DMS79 (cell line): ENCODE measurements around the gene VWC2L.

Experiments used
- DNase-seq: peaks from one replicate; lab custom pipeline; 2025; lab: John Stamatoyannopoulos, UW

Gene VWC2L

DNA sequence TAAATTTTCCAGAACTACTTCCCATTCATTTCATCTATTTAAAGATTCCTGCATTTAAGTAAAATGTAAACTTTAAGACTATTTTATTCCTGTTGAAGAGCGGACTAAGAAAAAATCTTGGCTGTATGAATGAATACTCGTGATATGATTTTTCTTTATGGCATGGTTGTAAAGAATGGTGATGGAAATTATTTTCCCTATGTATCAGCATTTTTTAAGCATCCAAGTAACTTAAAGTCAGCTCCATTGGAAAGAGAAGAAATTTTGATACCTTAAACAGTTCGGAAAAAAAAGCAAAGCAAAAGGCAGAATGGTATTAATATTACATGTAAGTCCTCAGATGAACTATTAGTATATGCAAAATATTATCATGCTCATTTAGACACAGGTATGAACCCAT, 58.9 kb downstream of the VWC2L start:
- DNase-seq, result no peak

DNA sequence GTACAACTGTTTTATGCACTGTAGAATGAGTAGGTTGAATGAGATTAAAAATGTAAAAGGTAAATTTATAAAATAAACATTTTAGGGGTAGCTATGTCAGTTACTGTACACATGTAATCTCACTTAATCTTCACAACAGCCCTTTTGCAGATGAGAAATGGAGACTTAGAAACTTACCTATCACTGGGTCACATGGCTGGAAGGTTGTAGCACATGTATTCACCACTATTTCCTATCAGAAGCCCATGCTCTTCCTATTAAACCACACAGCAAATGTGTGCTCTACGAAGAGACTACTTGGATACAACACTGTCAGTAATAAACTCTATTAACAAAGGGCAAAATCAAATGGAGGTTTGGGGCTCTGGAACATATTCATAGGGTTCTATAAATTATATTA, 60.5 kb downstream of the VWC2L start:
- DNase-seq, result no peak

DNA sequence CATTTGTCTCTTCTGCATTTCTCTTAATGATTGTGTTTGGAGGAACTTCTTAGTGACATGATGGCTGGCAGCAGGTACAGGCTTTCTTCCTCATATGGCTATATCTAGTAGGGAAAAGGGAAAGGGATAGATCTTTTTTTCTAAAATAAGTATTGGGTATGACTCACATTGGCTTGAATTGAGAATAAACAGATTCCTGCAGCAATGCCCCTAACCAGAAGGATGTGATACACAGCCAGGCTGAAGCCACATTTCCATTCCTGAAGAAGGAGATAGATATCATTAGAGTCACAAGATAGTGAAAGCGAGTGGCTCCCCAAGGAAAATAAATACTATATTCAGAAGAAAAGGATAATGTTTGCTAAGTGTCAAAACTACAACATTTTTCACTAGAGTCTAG, 61.1 kb downstream of the VWC2L start:
- DNase-seq, result no peak

DNA sequence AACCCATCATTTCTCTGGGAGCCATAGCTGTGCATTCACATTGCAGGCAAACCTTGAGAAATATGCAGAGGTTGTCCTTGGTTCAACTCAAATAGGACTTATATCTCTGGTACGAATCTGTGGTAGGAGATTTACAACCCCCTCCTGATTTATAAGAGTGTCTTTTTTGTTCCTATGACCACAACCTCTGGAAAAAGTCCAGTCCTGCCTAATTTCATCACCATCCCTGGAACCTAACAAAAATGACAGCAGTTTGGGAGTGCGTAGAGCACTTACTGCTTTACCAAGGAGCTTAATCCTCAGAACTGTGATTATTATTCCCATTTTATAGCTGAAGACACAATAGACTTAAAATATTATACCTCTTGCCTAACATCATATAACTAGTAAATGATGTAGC, 66.5 kb downstream of the VWC2L start:
- no peak for DNase-seq

- no peak for DNase-seq
These were observed 70.3 kb downstream of the VWC2L start for GRCh38 chr2:214481204-214481603.

DNA sequence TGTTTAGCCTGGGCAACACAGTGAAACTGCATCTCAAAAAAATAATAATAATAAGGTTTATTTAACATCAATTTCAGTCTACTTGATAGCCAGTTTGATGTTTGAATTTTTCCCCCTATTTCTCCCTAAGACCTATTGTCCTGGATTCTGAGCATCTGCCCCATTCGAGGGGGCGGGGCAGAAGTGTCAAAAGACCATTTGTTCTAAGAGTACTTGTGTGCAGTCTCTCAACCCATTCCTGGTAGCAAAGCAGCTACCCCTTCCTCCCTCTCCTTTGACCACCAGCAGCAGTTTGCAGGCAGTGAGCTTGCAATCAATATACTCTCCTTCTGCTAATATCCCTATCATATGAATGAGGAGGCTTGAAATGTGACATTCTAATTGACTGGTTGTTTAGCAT, 71.9 kb downstream of the VWC2L start:
- DNase-seq, result no peak

DNA sequence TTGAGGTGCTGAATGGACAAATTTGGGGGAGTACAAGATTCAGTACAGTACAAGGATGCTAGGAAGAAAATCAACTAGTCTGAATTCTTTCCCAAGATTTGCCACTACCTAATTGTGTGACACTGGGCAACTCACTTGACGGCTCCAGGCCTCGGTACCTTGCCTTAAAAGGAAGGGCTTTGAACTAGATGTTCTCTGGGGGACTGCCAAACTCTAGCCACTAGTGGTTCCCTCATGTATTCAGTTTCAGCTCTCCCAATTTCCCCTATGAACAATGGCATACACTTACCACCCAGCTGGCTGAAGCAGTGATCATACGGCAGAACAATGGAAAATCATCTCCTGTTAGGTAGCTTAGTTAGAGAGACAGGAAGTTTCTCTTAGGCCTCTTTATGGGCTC, 73.4 kb downstream of the VWC2L start:
- no peak for DNase-seq

- DNase-seq, result no peak
These were observed 73.8 kb downstream of the VWC2L start for GRCh38 chr2:214484701-214485100.

GRCh38 chr2:214489181-214489580, 78.3 kb downstream of the VWC2L start:
- DNase-seq, result no peak

DNA sequence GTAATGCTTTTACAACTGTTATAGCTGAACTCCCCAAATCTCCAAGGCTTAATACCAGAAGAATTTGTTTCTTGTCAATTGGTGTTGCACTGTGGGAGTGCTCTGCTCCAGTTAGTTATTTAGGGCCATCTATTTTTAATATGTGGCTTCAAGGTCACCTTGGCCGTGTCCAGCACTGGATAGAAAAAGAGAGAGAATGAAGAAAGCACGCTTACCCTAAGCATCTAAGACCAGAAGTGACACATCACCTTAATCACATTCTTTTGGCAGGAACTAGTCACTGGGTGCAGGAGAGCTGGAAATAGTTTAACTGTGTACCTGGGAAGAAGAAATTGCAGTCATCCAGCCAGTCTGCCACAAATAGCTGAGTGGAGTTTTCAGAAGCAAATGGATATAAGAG, 78.8 kb downstream of the VWC2L start:
- no peak for DNase-seq

DNA sequence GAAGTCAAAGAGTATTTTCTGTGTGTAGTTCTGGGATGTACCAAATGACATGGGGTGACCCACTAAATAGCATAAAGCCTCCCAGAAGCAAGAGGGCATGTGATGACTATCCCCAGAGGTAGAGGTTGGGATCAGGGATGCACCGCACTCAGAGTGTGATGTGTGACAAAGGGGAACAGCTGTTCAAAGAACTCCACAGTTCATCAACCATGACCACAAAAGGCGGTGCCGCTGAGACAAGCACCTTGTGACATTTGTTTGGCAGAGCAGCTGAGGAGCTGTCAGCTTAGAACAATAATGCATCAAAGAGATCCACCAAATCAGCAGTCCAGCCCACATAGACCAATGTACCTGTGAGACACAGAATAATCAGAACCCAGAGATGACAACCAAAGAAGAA, 81.3 kb downstream of the VWC2L start:
- peak; percentile 2 for DNase-seq

DNA sequence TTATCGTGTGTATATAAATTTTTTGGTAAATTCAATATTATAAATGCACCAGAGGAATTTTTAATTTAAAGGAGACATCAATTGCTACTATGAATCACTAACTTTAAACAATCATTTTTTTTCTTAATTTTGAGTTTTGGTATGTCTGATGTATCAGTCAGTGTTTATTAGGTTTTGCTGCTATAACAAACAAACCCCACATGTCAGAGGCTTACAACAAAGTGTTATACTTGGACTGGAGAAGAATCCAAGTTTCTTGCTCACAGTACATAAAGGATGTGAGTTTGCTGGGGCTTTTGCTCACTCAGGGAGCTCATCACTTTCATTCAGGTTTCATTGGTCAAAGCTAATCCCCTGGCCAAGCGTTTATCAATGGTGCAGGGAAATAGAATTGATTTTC, 81.8 kb downstream of the VWC2L start:
- DNase-seq, result no peak

DNA sequence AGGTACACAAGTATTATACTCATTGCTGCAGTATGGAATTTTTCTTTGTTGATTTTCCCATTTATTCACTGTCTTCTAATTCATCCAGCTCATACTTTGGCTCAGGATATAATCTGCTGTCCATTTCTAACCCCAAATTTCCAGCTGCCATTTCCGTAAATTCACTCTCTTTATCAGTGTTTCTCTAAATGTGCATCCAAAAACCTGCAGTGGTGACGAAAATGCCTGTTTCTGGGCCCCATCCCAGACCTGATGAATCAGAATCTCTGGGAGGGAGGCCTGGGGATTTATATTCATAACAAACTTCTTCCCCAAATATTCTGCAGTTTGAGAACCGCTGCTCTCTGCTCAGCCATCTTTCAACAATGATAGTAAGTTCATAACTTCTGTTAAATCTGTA, 86.6 kb downstream of the VWC2L start:
- DNase-seq, result no peak

DNA sequence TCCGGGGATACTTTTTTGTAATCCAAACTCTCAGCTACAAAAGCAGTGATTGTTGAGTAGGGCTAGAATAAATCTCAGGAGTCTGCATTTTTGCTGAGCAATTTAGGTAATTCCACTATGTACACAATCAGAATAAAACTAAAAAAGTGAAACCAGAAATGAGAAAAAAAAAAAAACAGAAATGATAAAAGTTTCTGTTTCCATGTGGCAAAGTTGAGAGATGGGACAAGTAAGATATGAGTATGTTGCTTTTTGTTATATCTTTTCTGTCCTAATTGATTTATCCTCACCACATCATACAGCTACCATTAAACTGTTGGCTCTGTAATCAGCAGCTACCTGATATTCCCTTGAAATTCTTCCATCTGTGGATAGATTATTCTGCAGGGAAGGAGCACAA, 92.7 kb downstream of the VWC2L start:
- no peak for DNase-seq

GRCh38 chr2:214504599-214505376, 93.9 kb downstream of the VWC2L start:
- DNase-seq, result no peak

DNA sequence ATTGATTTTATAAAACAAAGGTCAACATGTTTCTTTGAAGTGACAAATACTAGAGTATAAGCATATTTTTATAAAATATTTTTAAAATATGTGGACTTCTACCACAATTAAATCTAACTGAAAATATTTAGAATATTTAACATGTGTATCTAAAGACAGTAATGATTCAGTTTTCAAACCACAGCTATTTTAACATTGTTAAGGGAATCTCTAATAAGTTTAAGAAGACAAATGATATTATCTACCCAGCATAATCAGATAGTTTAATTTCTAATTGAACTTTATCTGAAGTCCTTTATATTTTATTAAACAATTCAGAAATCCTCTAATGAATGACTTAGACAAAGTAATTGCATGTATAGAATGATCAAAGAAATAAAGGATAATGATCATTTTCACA, 96.2 kb downstream of the VWC2L start:
- DNase-seq, result no peak

DNA sequence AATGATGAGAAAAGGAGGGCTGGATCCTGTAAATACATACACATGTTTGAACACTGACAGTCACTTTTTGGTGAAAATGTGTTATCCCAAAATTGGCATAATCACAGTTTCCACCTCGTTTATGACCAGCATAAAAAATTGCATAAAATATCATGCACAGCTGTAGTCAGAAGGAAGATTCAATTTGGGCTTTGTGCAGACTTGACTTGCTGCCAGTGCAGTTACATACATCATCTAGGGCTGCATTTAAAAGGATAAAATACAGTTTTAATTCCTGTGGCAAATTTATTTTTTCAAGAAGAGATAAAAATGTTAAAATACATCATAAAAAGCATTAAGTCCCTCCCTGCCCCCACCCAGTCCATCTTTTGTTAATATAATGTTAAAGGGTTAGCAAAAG, 103.8 kb downstream of the VWC2L start:
- DNase-seq, result no peak

DNA sequence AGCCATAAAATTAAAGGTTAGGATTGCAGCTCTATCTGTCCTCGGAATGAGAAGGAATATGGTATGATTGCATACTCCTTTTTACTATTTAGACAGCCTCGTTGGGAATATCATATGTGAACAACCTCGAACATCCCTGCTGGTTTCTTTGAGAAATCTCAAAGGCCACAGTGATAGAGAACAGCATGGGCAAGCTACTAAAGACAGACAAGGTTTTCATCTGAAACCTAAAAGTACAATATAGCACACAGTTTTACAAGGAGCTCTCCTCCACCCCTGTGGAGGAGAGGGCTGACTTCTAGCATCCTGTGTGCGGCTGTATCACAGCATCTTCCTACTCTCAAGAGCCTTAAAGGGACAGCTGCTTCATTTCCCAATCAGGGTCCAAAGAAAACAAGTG, 104.3 kb downstream of the VWC2L start:
- no peak for DNase-seq

DNA sequence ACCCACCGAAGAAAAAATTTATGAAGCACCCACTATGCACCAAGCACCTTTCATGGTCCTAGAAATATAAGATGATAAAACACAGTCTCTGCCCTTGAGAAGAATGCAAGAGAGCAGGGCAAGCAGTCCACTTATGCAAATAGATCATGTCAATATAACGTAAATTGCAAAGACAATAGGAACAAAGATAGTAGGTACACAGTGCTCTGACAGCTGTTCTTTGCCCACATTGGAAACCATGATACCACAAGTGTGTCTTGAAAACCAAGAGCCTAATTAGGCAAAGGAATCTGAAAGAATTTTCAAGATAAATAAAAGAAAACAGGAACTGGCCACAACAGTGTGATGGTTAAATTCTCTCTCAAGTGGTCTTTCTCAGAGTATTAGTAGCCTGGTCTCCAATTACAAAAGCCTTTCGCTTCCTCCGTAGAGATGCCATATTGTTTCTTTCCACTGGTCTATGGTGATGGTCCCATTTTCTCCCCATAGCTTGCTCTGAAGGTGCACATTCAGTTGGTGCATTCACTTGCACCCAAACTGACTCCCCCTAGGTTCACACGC, 108.5 kb downstream of the VWC2L start:
- no peak for DNase-seq

- DNase-seq, result no peak
These were observed 118.2 kb downstream of the VWC2L start for GRCh38 chr2:214529021-214529420.

GRCh38 chr2:214529514-214529913, 118.7 kb downstream of the VWC2L start:
- no peak for DNase-seq

GRCh38 chr2:214533541-214533940, 122.7 kb downstream of the VWC2L start:
- no peak for DNase-seq

- no peak for DNase-seq
These were observed 125.8 kb downstream of the VWC2L start for GRCh38 chr2:214536625-214537024.

GRCh38 chr2:214537929-214538328, 127.1 kb downstream of the VWC2L start:
- DNase-seq, result no peak
